Activated T-helper 1 cell treated with anti-CD3 and anti-CD28 coated beads, Interleukin-12 subunit alpha, Interleukin-12 subunit beta, Interleukin-2, Interleukin-4 antibody, amounts not matched to agents 30 ng/mL and 10 ng/mL and 1 ng/mL, durations not matched to agents 14 hours and 24 hours and 36 hours (primary cell): ENCODE measurements around the gene ADAMTS2. TPM values are rescaled to one million over a fixed set of nuclear protein-coding genes. Genes with fewer than 3 reads are reported as not detected.

Experiments
- DNase-seq: peaks from one replicate; pipeline ENCODE4 v3.0.0; 2021; ENCODE audit warnings: low spot score
- H3K27ac Mint-ChIP-seq: one replicate; pipeline ENCODE4 v1.8.0; 2021; ENCODE audit warnings: mild to moderate bottlenecking, mixed read lengths
- H3K27me3 Mint-ChIP-seq: one replicate; pipeline ENCODE4 v1.8.0; 2022; ENCODE audit warnings: mild to moderate bottlenecking, moderate library complexity, mixed read lengths; ENCODE audit not compliant: insufficient read depth
- H3K36me3 Mint-ChIP-seq: one replicate; pipeline ENCODE4 v1.8.0; 2021; ENCODE audit warnings: low read depth, mixed read lengths
- H3K4me1 Mint-ChIP-seq: one replicate; pipeline ENCODE4 v1.8.0; 2021; ENCODE audit warnings: low read depth, mixed read lengths
- H3K4me3 Mint-ChIP-seq: one replicate; pipeline ENCODE4 v1.8.0; 2021; ENCODE audit warnings: mild to moderate bottlenecking, moderate library complexity, mixed read lengths
- H3K9me3 Mint-ChIP-seq: one replicate; pipeline ENCODE4 v1.8.0; 2021; ENCODE audit warnings: mixed read lengths
- intact Hi-C: fragments of 100-400 bp; cut with micrococcal nuclease; formaldehyde crosslinking; loops from one replicate; pipeline ENCODE4 v1.15.1; 2024
- total RNA-seq: library from RNA; stranded (reverse); gene quantifications from 2 replicates; pipeline ENCODE4 v1.2.3, GENCODE V29; 2022

Gene ADAMTS2
- total RNA-seq, 1 donor from 2014 or later: not detected

DNA sequence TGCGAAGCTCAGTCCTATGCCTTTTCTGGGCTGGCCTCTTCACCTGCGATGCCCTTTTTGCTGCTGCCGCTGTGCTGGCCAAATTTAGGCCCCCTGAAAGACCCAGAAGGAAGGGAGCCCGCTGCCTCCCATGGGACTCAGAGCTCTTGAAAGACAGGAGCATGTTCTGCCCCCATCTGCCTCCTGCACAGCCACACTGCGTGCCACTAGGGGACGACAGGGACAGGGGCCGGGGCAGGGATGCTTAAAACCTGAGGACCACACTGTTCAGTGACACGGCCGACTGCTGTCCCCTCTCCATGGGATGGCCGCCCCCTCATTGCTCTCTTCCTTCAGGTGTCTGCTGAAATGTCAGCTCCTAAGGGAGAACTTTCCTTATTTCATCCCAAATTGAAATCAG is 132.4 kb downstream of the ADAMTS2 start:
- H3K36me3 Mint-ChIP-seq: no peaks in the 10 kb centered on the region
- intact Hi-C loops: no loop called here
- no peaks in the 10 kb centered on the region for H3K4me1 Mint-ChIP-seq
- H3K4me3 Mint-ChIP-seq: no peak overlapping the region
- no peaks in the 10 kb centered on the region for H3K27me3 Mint-ChIP-seq
- no peaks in the 10 kb centered on the region for H3K9me3 Mint-ChIP-seq
- H3K27ac Mint-ChIP-seq: no peak overlapping the region
- no peak for DNase-seq

DNA sequence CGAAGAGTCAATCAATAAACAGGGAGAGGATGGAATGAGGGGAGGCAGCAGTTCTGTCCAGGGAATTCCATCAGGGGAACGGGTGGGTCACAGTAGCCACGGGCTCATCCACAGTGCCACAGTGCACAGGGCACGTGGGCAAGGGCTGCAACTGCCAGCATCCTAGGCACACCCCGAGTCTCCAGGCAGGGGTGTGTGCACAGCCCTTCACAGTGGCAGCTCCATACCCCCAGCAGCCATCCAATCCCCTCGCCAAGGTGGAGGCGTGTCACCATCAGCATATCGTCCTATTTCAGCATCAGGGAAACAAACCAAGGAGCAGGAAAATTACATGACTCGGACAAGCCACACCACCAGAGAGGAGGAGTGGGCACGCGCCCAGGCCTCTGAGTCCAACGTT is 133.6 kb downstream of the ADAMTS2 start:
- no peak overlapping the region for H3K4me3 Mint-ChIP-seq
- H3K9me3 Mint-ChIP-seq: no peaks in the 10 kb centered on the region
- H3K4me1 Mint-ChIP-seq: no peaks in the 10 kb centered on the region
- intact Hi-C loops: no loop called here
- no peak for DNase-seq
- no peaks in the 10 kb centered on the region for H3K27me3 Mint-ChIP-seq
- no peak overlapping the region for H3K27ac Mint-ChIP-seq
- H3K36me3 Mint-ChIP-seq: no peaks in the 10 kb centered on the region

DNA sequence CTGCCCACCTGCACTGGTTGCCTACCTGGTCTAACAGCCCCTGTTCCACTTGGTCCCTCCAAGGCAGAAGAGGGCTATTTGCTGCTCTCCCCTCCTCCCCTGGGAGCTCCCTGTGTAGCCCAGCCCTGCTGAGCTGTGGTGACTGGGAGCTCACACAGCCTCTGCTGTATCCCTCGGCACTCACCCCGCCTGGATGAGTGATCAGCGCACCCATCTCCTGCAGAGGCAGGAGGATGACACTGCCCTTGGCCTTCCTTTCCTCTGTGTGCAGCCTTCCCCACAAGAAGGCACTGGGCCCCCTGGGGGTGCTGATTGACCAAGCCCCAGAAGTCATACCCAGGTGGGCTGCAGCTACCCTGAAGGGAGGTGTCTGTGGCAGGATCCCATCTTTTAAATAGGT is 134.2 kb downstream of the ADAMTS2 start:
- H3K27me3 Mint-ChIP-seq: no peaks in the 10 kb centered on the region
- no peak overlapping the region for H3K4me3 Mint-ChIP-seq
- H3K36me3 Mint-ChIP-seq: no peaks in the 10 kb centered on the region
- no peak overlapping the region for H3K27ac Mint-ChIP-seq
- no peaks in the 10 kb centered on the region for H3K9me3 Mint-ChIP-seq
- intact Hi-C loops: no loop called here
- DNase-seq: no peak
- H3K4me1 Mint-ChIP-seq: no peaks in the 10 kb centered on the region

DNA sequence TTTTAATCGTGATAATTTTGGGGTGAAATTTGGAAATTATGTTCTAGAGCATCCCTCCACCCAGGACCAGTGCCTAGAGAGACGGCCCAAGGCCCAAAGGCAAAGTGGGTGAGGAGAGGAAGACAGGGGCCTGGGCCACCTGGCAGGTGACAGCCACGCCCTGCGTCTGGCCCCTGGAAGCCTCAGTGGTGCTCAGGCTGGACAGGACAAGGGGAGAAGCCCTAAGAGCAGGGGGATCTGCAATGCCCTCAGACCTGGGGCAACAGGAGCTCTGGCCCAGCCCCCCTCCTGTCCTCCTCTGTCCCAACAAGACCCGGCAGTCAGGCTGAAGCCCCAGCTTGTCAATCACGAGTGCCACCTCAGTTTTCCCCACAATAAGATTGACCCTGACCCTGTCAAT is 134.8 kb downstream of the ADAMTS2 start:
- H3K27me3 Mint-ChIP-seq: no peaks in the 10 kb centered on the region
- intact Hi-C loops: no loop called here
- H3K9me3 Mint-ChIP-seq: no peaks in the 10 kb centered on the region
- H3K36me3 Mint-ChIP-seq: no peaks in the 10 kb centered on the region
- DNase-seq: no peak
- no peaks in the 10 kb centered on the region for H3K4me1 Mint-ChIP-seq
- no peak overlapping the region for H3K4me3 Mint-ChIP-seq
- no peak overlapping the region for H3K27ac Mint-ChIP-seq

DNA sequence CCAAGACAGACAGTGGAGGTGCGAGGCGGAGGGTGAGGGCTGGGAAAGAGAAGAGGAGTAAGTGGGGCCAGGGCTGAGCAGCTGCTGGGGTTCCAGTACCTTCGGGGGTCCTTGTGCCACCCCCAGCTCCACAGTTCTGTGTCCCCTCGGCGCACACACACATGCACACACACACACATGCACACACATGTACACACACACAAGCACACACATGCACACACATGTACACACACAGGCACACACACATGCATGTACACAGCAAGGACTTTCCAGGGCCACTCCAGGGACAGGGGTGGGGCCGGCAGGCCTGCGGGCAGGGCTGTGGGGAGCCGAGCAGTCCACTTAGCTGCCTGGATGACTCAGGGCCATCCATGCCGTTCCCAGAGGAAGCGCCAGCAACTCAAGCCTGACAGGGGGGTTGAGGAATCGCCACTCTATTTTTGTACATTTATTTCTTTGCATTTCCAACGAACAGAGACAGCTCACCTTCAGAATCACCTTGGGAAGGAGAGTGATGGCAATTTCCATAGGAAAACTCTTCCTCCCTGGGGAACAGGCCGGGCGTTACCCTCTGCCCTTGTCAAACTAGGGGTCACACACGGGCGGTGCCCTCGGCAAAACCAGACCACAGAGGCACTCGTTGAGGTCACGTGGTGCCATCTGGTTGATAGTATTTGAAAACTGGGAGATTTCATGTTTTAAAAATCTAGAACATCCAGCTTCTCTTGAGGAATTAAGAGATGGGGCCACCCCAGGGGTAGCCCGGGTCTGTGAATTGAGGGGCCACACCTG is 135.7 kb downstream of the ADAMTS2 start:
- Mint-ChIP-seq H3K4me1 (no peaks in the 10 kb centered on the region), H3K4me3 (no peak overlapping the region), H3K27me3 (no peaks in the 10 kb centered on the region), H3K27ac (no peak overlapping the region), H3K9me3 (no peaks in the 10 kb centered on the region), H3K36me3 (no peaks in the 10 kb centered on the region)
- intact Hi-C loops: no loop called here
- DNase-seq: no peak

DNA sequence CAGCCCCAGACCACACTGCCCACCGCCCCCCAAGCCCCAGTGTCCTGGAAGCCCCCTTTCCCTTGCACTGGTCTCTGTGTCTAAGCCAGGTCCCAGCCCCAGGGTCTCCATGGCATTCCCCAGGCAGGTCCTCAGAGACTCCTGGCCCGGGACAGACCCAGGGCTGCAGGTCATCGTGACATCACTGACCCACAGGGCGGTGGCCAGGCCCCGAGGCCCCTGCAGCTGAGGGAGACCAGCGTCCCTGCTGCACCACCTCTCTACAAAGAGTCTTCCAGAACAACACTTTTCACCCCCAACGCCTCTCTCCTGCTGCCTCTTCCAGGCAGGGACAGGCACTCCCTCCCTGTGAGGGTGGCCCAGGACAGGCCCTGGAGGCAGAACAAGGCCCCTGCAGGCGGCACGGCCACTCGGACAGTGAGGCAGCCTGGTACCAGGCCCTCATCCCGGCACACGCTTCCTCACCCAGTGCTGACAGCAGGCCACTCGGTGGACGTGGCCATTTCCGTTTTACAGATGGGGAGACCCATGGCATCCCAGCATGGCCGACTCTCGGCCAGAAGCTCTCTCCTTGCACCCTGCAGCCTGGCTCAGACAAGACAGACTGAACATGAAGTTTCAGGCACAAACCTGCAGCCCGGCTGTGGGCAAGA is 136.4 kb downstream of the ADAMTS2 start:
- DNase-seq: no peak
- no peak overlapping the region for H3K4me3 Mint-ChIP-seq
- intact Hi-C loops: no loop called here
- H3K27me3 Mint-ChIP-seq: no peaks in the 10 kb centered on the region
- H3K36me3 Mint-ChIP-seq: no peaks in the 10 kb centered on the region
- no peaks in the 10 kb centered on the region for H3K9me3 Mint-ChIP-seq
- H3K27ac Mint-ChIP-seq: no peak overlapping the region
- H3K4me1 Mint-ChIP-seq: no peaks in the 10 kb centered on the region

DNA sequence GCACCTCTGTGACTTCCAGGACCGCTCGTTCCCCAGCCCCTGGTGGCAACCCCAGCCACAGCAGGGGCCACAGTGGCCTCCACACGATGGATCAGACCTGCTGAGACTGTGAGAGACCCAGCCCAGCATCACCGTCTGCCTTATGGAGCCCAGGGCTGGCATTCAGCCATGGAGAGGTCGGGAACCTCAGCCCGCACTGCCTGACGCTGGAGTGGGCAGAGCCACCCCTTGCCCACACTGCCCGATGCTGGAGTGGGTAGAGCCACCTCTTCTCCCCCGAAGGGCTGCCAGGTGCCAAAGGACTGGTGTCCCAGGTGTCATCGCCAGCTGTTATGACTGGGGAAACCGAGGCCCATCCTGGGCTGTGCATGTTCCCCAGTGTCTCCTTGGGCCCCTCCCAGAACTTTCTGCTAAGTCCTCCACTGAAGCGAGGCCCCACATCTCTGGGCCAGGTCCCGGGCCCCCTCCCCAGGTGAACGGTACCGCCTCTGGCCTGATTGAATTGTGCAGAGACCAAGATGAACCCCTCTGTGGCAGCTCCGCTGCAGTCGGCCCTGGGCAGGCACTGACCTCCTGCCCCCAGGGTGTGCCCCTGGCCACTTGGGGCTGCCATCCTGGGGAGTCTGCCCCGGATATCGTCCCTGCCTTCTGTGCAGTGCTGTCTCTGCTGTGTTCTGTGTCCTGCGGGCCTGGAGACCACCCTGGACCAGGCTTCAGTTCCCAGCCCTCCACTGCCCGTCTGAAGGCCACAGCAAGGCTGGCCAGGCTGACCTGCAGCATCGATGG is 137.1 kb downstream of the ADAMTS2 start:
- Mint-ChIP-seq H3K27ac (no peak overlapping the region), H3K27me3 (no peaks in the 10 kb centered on the region), H3K36me3 (no peaks in the 10 kb centered on the region), H3K4me3 (no peak overlapping the region), H3K4me1 (no peaks in the 10 kb centered on the region), H3K9me3 (no peaks in the 10 kb centered on the region)
- intact Hi-C loops: no loop called here
- no peak for DNase-seq

DNA sequence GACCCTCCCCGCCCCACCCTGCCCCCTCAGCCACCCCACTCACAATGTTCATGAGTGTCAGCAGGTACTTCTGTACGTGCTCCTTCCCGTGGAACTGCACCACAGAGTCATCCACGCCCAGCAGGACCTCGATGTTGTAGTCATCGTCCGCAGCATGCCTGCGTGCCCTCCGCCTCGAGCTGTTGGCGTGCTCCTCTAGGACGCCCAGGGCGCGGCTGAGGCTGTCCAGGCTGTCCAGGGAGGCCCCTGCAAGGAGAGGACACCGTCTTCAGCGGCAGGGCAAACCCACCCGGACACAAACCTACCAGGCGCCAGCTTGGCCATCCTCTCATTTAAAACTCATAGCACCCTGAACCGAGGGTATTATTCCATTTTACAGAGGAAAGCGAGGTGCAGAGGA is 137.8 kb downstream of the ADAMTS2 start:
- Mint-ChIP-seq H3K27ac (no peak overlapping the region), H3K9me3 (no peaks in the 10 kb centered on the region), H3K36me3 (no peaks in the 10 kb centered on the region), H3K4me1 (no peaks in the 10 kb centered on the region), H3K27me3 (no peaks in the 10 kb centered on the region), H3K4me3 (no peak overlapping the region)
- DNase-seq: no peak
- intact Hi-C loops: no loop called here

DNA sequence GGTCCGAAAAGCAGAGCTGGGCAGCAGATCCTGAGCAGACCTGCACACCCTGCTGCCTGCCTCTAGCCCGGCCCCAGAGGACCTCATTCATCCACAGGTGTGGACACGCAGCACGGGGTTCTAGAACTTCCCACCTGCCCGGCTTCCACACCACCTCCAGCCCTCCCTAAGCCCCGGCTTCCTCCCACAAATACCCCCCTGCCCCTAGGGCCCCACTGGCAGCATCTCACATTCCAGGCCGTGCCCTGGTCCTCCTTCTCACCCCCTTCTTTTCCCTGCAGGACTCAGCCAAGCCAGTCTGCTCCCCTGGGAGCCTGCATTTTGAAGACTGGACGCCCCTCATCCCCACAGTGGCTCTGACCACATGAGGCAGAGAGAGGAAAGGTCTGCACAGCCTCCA is 138.9 kb downstream of the ADAMTS2 start:
- intact Hi-C loops: no loop called here

DNA sequence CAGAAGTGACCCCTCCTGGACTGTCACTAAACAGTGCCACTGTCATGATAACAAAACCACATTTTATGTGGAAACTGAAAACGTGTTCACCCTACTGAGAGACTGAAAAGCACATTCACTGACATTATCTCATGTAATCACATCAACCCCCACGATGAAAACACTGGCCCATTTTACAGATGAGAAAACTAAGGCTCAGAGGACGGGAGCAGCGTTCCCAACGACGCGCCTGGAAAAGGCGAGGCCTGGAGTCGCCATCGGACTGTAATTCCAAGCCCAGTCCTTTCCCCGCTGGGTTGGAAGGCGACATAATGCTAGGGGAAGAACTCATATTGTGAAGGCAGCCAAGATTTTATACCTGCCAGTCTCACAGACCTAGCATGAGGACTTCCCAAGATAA is 140.0 kb downstream of the ADAMTS2 start:
- H3K9me3 Mint-ChIP-seq: no peaks in the 10 kb centered on the region
- H3K4me1 Mint-ChIP-seq: no peaks in the 10 kb centered on the region
- intact Hi-C loops: no loop called here
- no peak for DNase-seq
- no peaks in the 10 kb centered on the region for H3K27me3 Mint-ChIP-seq
- no peaks in the 10 kb centered on the region for H3K36me3 Mint-ChIP-seq
- H3K27ac Mint-ChIP-seq: no peak overlapping the region
- no peak overlapping the region for H3K4me3 Mint-ChIP-seq

More for the DNA sequence above, 138.9 kb downstream of the ADAMTS2 start:
- Mint-ChIP-seq H3K27ac (no peak overlapping the region), H3K4me3 (no peak overlapping the region), H3K27me3 (no peaks in the 10 kb centered on the region), H3K4me1 (no peaks in the 10 kb centered on the region), H3K36me3 (no peaks in the 10 kb centered on the region), H3K9me3 (no peaks in the 10 kb centered on the region)
- no peak for DNase-seq

DNA sequence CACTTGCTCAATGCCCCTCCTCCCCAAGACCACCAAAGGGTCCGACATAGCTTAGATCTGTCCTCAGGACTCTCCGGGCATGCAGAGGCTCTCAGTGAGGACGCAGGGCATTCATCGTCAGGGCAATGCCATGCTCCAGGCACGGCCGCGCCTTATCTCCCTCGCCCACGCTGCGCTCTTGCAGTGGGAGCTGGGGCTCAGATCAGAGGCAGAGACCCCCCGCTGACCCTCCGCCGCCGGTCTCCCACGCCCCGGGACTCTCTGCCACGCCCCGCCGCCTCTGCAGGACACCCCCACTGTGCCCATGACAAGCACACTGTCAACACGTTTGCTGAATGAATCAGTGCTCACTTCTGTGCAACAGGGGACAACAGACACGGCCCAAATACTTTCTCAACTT is 140.7 kb downstream of the ADAMTS2 start:
- no peaks in the 10 kb centered on the region for H3K4me1 Mint-ChIP-seq
- intact Hi-C loops: no loop called here
- no peaks in the 10 kb centered on the region for H3K36me3 Mint-ChIP-seq
- no peaks in the 10 kb centered on the region for H3K27me3 Mint-ChIP-seq
- no peak for DNase-seq
- H3K4me3 Mint-ChIP-seq: no peak overlapping the region
- H3K27ac Mint-ChIP-seq: no peak overlapping the region
- H3K9me3 Mint-ChIP-seq: no peaks in the 10 kb centered on the region

DNA sequence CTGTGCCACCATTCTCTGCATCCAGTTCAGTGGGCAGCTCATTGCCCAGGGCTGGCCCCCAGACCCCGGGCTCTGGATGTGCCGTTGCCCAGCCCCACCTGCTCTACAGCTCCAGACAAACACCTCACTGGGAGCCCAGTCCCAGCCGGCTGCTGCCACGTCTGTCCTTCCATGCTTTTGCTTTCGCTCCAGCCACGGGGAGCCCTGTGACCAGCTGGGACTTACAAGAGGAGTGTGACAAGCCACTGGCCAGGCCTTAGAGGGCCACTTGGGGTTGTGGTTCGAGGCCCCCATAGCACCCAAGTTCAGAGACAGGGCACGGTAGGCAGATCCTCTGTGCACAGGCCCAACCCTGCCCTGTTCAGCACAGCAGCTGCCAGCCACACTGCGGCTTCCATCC is 142.0 kb downstream of the ADAMTS2 start:
- no peaks in the 10 kb centered on the region for H3K27me3 Mint-ChIP-seq
- H3K4me1 Mint-ChIP-seq: no peaks in the 10 kb centered on the region
- intact Hi-C loops: no loop called here
- no peaks in the 10 kb centered on the region for H3K9me3 Mint-ChIP-seq
- H3K27ac Mint-ChIP-seq: no peak overlapping the region
- H3K4me3 Mint-ChIP-seq: no peak overlapping the region
- no peak for DNase-seq
- no peaks in the 10 kb centered on the region for H3K36me3 Mint-ChIP-seq

DNA sequence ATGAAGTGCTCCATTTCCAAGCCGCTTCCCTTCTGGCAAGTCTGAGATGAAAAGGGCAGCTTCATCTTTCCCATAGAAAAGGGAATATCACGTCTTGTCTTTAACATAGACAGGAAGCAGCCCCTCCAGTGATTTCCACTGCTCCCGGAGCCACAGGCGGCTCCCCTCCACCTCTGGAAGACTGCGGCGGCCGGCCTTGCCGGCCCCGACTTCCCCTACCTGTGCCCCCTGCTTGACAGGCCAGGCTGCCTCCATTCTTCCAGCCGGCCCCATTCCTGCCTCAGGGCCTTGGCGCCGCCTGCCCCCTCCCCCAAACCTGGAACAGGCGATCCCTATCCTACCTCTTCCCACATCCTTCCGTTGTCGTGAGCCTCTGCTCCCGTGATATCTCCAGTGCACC is 143.3 kb downstream of the ADAMTS2 start:
- intact Hi-C loops: no loop called here
- H3K36me3 Mint-ChIP-seq: no peaks in the 10 kb centered on the region
- no peaks in the 10 kb centered on the region for H3K9me3 Mint-ChIP-seq
- H3K4me3 Mint-ChIP-seq: no peak overlapping the region
- no peak overlapping the region for H3K27ac Mint-ChIP-seq
- DNase-seq: no peak
- no peaks in the 10 kb centered on the region for H3K4me1 Mint-ChIP-seq
- no peaks in the 10 kb centered on the region for H3K27me3 Mint-ChIP-seq
